Neural progenitor cell (in vitro differentiated cells): Measurements from ENCODE around the gene AGK.

Experiments used
- CTCF ChIP-seq: fragments of 200-600 bp; sonication (generic); IDR thresholded peaks from 2 replicates; pipeline ENCODE4 v1.5.1; 2017; ENCODE audit warnings: antibody characterized with exemption, mild to moderate bottlenecking
- EZH2 ChIP-seq: fragments of 200-600 bp; sonication (generic); IDR thresholded peaks from 2 replicates; pipeline ENCODE4 v1.6.1; 2017; ENCODE audit warnings: antibody characterized with exemption, mild to moderate bottlenecking, moderate library complexity
- EZH2phosphoT487 ChIP-seq: fragments of 200-600 bp; sonication (generic); IDR thresholded peaks from 2 replicates; pipeline ENCODE4 v1.6.1; 2017; ENCODE audit warnings: antibody characterized with exemption

GRCh38 chr7:141649137-141649864 is 98.1 kb downstream of the AGK start:
- no peak for TF ChIP-seq CTCF
- TF ChIP-seq EZH2, result no peak
- TF ChIP-seq EZH2phosphoT487, result no peak
